HG03060 (cell line): ENCODE data around the gene C16orf90.
"Not testable (repeated sequence)": the region's sequence is repeated elsewhere in the genome, so short reads cannot be mapped to it uniquely, and the experiment has no call there.

Source experiments
- ATAC-seq: cut with Tn5 transposase; IDR thresholded peaks from one replicate; pipeline ENCODE4 v1.9.1; 2021; ENCODE audit warnings: low read depth, moderate number of reproducible peaks; ENCODE audit not compliant: unreplicated experiment

Gene C16orf90

DNA sequence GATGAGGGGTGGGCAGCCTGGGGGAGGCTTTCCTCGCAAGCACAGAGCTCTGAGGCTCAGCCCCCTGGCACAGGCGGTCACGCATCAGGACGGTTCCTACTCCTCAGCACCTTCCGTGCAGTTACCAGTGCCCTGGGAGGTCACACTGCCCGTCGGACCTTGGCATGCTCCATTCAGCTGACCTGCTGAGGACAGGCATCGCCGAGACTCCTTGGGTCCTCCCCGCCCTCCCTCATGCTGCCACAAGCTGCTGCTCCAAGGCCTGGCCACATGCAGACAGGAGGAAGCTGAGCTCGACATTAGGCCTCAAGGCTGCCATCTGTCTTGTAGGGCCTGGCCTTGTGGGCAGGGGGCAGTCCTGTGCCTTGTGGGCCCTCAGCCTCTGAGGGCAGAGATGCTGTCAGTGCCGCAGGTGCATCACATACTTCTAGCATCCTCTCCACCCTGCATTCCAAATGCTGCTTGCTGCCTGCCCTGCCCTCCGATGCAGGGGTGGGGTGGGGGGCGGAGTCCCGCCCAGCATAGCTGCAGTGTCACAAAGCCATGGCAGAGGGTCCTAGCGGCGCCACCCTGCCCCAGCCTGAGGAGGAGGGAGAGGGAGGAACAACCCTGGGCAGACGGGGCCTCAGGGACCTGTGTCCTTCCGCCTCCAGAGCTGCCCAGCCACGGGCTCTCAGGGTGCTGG, 9.3 kb downstream of the C16orf90 start:
- ATAC-seq = no peak

DNA sequence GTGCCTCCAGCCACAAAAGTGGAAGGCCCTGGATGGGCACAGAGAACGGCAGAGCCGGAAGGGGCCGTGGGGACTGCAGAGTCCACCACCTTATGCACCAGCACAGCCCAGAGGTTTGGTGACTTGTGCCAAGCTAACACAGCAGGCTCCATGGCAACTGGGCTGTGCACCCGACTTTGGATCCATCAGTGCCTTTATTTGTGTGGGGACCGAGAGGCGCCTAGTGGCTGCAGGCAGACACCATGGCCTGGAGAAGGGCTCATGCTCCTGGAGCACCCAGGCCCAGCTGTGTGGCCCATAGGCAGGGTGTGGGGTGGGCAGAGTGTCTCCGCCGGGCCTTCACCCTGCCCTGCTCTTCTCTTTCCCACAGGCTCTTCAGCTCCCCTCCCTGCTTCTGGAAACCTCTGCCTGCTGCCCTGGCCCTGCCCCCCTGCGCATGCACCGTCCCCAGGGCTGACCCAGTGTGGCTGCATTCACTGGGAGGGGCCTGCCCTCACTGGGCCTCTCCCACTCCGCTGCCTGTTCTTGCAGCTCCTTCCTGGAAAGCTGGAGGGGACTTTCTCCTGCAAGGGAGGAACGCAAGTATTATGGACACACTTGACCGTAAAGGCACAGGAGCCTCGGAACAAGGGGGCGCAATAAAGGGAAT, 10.1 kb downstream of the C16orf90 start:
- no peak for ATAC-seq

DNA sequence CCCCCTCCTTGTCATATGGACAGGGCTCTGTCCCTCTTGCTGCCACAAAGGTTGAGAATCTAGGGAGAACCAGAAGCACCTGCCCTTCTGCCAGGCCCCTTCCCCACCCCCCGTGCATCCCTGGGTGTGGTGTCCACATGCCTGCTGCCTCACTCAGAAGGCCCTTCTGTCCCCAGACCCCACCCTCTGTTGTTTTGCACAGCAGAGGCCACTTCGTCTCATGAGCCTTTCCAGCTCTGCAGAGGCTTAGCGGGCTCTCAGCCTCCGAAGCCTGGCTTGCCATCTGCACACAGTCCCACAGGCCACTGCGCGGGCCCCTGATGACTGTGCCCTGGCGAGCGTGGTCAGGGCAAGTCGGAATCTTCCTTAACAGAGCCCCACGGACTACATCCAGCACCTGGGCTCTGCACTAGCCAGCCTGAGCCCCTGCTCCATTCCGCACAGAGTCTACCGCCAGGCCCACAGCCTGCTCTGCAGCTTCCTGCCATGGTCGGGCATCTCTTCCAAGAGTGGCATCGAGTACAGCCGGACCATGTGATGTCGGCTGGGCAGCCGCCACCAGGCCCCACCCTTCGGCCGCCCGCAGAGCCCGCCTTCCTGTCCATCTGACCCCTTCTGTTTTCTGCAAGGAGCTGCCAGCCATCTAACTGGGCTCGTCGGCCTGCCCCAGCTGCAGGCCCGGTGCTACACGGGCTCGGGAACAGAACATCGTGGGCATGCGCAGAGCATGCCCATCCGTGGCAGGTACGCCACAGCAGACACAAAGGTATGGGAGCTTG, 10.8 kb downstream of the C16orf90 start:
- no peak for ATAC-seq

- no peak for ATAC-seq
These were observed 12.5 kb downstream of the C16orf90 start for GRCh38 chr16:3482659-3483241.

DNA sequence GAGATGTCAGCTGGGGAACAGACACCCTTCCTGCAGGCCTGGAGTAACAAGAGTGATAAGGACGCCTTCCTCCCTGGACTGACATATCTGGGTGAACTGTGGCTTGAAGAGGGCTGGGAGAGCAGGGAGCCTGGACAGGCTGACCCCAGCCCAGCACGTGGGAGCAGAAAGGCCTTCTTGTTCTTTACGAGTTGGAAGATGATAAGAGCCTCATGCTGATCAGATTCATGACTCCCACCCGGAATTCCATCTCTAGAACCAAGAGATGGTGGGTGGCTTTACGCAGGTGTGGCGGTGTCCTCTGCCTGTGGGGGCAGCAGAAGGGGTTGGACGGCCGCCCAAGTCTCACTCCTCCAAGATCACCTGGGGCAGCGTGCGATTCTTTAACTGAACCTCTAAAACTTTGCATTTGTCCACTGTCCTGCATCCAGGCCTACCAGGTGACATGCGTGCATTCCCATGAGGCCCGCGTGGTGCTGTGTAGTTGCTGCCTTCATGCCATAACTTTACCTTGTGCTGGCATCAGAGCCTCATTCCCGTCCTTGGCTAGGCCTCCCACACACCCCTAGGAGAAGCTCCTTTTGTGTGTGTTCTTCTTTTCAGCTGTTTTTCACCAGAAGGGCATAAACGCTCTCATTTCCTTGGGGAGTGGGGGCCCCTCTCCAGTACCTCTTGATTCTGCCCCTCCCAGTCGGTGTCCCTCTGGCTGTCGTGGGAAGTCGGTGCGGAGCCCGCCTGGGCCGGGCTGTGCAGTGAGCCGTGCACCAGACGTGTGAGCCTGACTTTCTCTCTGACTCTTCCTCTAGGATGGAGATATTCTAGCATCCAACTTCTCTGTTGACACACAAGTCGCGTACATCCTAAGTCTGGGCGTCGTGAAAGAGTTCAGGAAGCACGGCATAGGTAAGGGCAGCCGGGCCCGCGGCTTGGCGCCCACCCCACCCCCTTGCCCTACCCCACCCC, 13.3 kb downstream of the C16orf90 start:
- ATAC-seq = no peak

- no peak for ATAC-seq
These were observed 14.2 kb downstream of the C16orf90 start for GRCh38 chr16:3480901-3481695.

DNA sequence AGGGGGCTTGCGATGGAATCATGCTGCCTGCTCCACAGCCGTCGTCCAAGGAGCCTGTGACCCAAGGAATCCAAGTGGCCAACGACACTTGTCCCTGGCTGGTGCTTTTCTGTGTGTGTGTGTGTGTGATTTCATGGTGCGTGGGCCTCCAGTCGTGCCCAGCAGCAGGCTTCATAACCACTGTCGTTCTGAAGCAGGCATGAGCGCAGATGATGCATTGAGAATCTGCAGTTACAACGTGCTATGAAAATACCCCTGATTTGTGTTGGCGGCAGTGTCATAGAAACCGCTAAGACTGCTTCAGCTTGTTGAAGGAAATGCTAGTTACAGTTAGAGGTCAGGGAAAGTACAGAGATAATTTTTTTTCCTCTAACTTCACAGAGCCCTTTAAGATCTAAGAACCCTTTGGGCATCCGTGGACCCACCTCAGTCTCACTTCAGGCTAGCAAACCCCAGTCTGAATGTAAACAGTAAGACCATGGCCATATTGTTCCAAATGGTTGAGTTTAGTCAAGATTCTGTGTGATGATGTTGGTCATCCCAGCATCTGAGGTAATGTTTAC, 15.6 kb downstream of the C16orf90 start:
- ATAC-seq = no peak

GRCh38 chr16:3478242-3478925, 16.9 kb downstream of the C16orf90 start:
- ATAC-seq = no peak

DNA sequence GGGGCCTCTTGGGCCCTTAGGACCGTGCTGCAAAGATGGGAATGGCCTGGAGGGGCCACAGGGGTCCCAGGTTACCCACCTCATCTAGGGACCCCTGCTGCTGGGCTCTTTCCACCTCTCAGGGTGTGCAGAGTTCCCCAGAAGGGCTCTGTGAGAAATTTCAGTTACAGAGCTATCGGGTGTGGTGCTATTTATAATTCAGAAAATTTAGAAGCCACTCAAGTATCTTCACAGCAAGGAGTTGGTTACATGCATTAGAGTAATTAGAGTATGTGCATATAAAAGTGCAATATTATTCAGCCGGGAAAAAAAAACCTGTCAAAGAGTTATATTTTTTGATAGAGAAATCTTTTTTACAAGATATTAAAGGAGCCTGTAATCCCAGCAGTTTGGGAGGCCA, 18.9 kb downstream of the C16orf90 start:
- no peak for ATAC-seq

GRCh38 chr16:3475604-3476375, 19.5 kb downstream of the C16orf90 start:
- ATAC-seq = no peak

DNA sequence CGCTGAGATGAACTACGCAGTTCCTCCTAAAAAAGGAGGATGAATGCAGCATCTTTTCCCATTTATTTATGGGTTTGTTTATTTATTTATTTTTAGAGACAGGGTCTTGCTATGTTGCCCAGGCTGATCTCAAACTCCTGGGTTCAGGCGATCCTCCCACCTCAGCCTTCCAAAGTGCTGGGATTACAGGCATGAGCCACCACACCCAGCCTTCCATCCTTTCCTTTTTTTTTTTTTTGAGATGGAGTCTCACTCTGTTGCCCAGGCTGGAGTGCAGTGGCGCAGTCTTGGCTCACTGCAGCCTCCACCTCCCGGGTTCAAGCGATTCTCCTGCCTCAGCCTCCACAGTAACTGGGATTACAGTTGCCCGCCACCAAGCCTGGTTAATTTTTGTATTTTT, 20.4 kb downstream of the C16orf90 start:
- not testable (repeated sequence) for ATAC-seq

DNA sequence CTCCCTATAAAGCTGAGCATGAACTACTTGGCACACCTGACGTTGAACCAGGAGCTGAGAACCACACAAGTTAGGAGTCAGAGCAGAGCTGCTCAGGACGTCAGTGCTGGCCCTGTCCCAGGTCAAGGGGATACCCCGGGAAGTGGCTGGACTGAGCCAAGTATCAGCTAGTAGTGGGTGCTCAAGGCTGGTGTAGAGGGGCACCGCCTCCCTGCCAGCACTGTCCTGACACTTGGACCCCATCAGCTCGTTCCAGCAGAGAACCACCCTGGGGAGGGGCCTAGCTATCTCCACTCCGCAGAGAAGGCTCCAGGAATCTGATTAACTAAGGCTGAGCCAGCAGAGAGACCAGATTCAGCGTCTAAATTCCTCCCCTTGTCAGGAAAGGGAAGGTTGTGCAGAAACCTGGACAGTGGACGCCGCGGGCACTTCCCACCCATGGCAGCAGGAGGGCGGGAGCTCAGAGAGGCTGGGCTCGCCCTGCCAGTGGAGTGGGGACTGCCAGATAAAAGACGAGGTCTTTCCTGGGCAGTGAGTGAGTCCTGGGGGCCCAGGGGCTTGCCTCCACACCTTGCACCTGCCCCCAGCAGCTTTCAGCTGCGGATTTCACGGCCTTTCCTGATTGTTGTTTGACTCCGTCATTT, 21.0 kb downstream of the C16orf90 start:
- ATAC-seq = no peak

DNA sequence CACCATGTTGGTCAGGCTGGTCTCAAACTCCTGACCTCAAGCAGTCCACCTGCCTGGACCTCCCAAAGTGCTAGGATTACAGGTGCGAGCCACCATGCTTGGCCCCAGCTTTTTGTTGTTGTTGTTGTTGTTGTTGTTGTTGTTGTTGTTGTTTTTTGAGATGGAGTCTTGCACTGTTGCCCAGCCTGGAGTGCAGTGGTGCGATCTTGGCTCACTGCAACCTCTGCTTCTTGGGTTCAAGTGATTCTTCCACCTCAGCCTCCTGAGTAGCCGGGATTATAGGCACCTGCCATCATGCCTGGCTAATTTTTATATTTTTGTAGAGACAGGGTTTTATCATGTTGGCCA, 21.7 kb downstream of the C16orf90 start:
- ATAC-seq = not testable (repeated sequence)

DNA sequence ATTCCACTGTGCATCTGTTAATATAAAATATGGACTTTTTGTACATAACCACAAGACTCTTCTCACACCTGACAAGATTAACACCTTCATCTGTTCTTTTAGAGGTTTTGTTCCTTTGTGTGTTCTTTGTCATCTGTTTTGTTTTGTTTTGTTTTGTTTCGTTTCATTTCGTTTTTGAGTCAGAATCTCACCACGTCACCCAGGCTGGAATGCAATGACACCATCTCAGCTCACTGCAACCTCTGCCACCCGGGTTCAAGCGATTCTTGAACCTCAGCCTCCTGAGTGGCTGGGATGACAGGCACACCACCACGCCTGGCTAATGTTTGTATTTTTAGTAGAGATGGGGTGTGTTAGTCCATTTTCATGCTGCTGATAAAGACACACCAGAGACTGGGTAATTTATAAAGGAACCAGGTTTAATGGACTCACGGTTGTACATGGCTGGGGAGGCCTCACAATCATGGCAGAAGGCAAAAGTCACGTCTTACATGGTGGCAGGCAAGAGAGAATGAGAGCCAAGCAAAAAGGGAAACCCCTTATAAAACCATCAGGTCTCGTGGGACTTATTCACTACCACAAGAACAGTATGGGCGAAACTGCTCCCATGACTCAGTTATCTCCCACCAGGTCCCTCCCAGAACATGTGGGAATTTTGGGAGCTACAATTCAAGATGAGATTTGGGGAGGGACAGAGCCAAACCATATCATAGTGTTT, 22.3 kb downstream of the C16orf90 start:
- no peak for ATAC-seq

DNA sequence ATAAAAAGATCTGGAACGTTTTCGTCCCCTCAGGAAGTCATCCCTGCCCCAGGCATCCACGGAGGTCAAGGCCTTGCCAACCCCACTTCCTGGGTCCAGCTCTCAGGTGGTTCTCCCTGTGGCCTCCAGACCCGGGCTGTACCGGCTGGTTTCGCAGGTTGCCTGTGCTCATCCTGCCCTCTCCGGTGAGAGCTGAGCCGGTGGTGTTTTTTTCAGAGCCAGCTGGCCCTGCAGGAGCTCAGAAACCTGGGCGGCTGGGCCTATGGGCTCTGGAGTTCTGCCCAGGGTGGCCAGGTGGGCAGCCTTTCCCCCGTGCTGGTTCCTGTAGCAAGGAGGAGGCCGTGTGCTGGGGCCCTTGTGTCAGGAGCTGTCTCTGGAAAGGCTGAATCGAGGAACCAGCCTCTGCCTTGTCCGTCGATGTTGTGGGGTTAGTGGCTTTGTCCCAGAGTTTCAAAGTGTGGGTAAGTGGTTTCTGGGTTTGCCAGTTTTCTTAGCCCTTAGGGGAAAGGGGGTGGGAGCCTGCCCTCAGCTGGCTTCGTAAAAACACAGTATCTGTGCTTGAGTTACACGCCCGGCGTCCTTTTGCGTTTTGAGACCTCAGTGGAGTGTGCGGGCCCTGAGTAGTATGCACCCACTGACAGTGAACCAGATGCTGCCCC, 23.6 kb downstream of the C16orf90 start:
- no peak for ATAC-seq

DNA sequence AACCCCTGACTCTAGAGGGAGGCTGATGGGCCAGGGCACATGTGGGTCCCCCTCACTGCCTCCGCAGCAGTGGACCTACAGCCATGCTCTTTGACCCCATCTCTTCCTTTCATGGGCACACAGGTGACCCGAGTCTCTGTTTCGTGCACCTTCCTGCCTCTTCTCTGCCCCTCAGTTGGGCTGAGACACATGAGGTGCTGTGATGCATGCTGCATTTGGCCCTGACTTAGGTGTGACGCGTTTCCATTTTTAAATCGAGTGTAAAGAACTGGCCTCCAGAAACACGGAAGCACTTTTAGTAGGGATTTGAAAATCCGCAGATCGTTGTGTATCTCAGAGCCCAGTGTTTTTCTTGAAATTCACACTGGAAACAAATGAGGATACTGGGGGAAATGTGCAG, 24.6 kb downstream of the C16orf90 start:
- no peak for ATAC-seq
